ENCODE measurements around the gene MTG2. TPM values are rescaled to one million over a fixed set of nuclear protein-coding genes. Genes with fewer than 3 reads are reported as not detected.

MTG2 gene
- total RNA-seq, 2 donors from 2014 or later, result 8.8 to 16.5 TPM

DNA sequence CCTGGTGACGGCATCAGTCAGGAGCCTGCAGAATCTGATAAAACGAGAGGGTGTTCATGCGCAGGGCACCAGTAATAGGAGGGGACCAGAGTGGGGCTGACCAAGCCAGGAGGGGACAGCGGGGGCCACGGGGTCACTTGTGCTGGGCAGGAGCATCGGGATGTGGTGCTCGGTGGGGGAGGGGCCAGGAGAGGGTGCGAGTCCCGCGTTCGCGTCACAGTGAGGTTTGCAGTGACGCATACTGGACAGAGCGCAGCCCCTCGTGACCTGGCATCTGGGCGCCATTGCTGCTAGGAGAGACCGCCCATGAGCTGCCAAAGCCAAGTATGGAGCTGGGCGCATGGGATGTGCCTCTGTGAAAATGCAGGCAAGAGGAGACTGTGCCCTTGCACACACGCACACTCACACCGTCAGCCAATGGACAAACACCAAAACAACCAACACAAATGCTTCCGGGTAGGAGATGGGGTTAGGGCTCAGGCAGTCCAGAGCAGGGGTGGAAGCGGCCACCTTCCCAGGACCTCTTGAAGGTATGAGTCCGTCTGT, 13.9 kb upstream of the MTG2 start:
- Histone ChIP-seq H3K27me3 (no peaks in the 10 kb centered on the region), H3K4me1 (no peaks in the 10 kb centered on the region), H3K4me3 (no peak overlapping the region), H3K27ac (no peak overlapping the region), H3K36me3 (replicated peaks in 1 of 2; ENCODE audit: insufficient read depth in 1 of 2, low read depth in 2 of 2) (peaks cover 10 to 18% of the 10 kb centered on the region in 2 donors), H3K9me3 (no peaks in the 10 kb centered on the region)
- intact Hi-C loops (cut with DNase I), result no loop called here
- TF ChIP-seq POLR2A (IDR thresholded peaks at IDR 0.05) (no peak), CTCF (IDR thresholded peaks at IDR 0.05) (no peak)
- DNase-seq, result no peak
- ATAC-seq, result no peak
- 89 to 93% methylated on average over 18 to 23 of the region's 23 CpGs for WGBS, 2 donors

DNA sequence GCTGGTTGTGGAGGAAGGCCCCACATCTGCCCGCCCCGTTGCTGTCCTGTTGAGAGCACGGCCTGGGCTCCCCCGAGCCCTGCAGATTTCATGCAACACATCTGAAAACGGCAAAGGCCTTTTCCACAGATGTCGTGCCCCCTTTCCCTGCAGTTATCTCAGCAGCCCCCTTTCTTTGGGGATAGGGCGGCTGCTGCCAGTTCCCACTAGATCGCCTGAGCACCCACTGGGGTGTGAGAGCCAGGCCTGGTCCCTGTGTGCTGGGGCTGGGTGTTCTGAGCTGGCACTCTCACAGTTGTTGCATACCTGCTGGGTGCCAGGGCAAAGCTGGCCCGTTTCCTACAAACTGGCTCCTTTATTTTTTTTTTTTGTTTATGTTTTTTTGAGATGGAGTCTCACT, 12.3 kb upstream of the MTG2 start:
- TF ChIP-seq POLR2A (IDR thresholded peaks at IDR 0.05), result no peak
- no peak for TF ChIP-seq CTCF (IDR thresholded peaks at IDR 0.05)
- intact Hi-C loops (cut with DNase I), result no loop called here
- Histone ChIP-seq H3K36me3 (replicated peaks in 1 of 2; ENCODE audit: insufficient read depth in 1 of 2, low read depth in 2 of 2) (peaks cover 2 to 12% of the 10 kb centered on the region in 2 donors), H3K9me3 (no peaks in the 10 kb centered on the region), H3K4me3 (no peak overlapping the region), H3K27ac (no peak overlapping the region), H3K27me3 (no peaks in the 10 kb centered on the region), H3K4me1 (no peaks in the 10 kb centered on the region)
- no peak for ATAC-seq
- 88 to 95% methylated on average over 7 to 9 of the region's 9 CpGs for WGBS, 2 donors
- no peak for DNase-seq

DNA sequence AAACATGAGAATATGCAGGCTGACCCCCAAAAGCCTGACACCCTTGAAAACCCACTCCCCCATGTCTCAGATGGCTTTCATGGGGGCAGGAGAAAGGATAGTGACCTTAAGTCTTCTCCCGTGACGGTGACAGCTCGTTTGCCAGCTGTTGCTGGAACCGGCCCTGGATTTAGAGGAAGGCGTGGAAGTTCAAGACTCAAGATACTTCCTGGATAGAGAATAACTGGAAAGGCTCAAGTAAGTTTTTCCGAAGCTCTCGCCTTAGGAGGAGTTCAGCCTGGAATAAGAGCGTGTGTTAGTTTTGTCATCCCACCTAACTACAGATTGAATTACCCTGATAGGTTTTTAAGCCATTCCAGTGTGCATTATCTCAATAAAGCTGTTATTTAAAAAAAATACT, 11.6 kb upstream of the MTG2 start:
- intact Hi-C loops (cut with DNase I), result no loop called here
- TF ChIP-seq POLR2A (IDR thresholded peaks at IDR 0.05) (no peak), CTCF (IDR thresholded peaks at IDR 0.05) (no peak)
- no peak for ATAC-seq
- H3K4me1 ChIP-seq, result no peaks in the 10 kb centered on the region
- no peak overlapping the region for H3K27ac ChIP-seq
- H3K27me3 ChIP-seq, result no peaks in the 10 kb centered on the region
- H3K9me3 ChIP-seq, result no peaks in the 10 kb centered on the region
- H3K36me3 ChIP-seq (replicated peaks in 1 of 2; ENCODE audit: insufficient read depth in 1 of 2, low read depth in 2 of 2), result peaks cover 0 to 12% of the 10 kb centered on the region in 2 donors
- 88 to 92% methylated on average over 8 of the region's 8 CpGs for WGBS, 2 donors
- no peak for DNase-seq
- no peak overlapping the region for H3K4me3 ChIP-seq

DNA sequence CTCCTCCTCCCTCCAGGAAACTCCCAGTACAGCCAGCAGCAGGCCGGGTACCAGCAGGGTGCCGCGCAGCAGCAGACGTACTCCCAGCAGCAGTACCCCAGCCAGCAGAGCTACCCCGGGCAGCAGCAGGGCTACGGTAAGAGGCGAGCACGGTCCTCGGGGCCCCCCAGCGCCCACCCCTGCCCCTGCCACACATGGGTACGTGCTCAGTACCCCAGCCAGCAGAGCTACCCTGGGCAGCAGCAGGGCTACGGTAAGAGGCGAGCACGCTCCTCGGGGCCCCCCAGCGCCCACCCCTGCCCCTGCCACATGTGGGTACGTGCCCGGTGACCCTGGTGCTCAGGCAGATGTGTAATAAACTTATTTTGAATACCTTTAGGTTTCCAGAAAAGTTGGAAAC, 10.2 kb upstream of the MTG2 start:
- no peak for TF ChIP-seq POLR2A (IDR thresholded peaks at IDR 0.05)
- TF ChIP-seq CTCF (IDR thresholded peaks at IDR 0.05), result no peak
- H3K27ac ChIP-seq, result no peak overlapping the region
- ATAC-seq (no peak), DNase-seq (no peak)
- H3K9me3 ChIP-seq, result no peaks in the 10 kb centered on the region
- no peaks in the 10 kb centered on the region for H3K4me1 ChIP-seq
- 92% methylated on average over 11 to 18 of the region's 18 CpGs for WGBS, 2 donors
- peaks cover 0 to 9% of the 10 kb centered on the region in 2 donors for H3K36me3 ChIP-seq (replicated peaks in 1 of 2; ENCODE audit: insufficient read depth in 1 of 2, low read depth in 2 of 2)
- H3K27me3 ChIP-seq, result no peaks in the 10 kb centered on the region
- intact Hi-C loops (cut with DNase I), result no loop called here
- H3K4me3 ChIP-seq, result no peak overlapping the region
